GM18499 (cell line): ENCODE results near the gene FUBP3.
"Not testable (repeated sequence)": the region's sequence is repeated elsewhere in the genome, so short reads cannot be mapped to it uniquely, and the experiment has no call there.

ENCODE experiments used
- ATAC-seq: cut with Tn5 transposase; IDR thresholded peaks from one replicate; pipeline ENCODE4 v1.9.1; 2021; ENCODE audit warnings: moderate number of reproducible peaks; ENCODE audit not compliant: insufficient read depth, unreplicated experiment

The FUBP3 gene

DNA sequence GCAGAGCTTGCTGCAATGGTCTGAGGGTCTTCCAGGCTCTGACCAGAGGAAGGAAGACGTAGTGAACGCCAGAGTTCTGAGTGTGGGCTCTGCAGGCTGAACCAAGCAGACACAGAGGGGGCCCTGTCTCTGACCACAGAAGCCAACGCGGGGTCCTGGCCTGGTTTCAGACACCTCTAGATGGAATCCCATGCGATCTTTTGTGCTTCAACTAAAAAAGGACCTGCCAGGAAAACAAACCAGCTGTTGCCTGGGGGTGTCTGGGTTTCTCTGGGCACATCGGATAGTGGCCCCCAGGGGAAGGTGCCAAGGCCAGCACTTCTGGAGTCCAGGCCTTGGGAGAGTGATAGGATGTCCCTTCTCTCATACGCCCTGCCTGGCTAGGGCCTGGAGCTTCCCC lies 97.9 kb downstream of the FUBP3 start:
- ATAC-seq: no peak

GRCh38 chr9:130680836-130681768 lies 101.7 kb downstream of the FUBP3 start:
- no peak for ATAC-seq

DNA sequence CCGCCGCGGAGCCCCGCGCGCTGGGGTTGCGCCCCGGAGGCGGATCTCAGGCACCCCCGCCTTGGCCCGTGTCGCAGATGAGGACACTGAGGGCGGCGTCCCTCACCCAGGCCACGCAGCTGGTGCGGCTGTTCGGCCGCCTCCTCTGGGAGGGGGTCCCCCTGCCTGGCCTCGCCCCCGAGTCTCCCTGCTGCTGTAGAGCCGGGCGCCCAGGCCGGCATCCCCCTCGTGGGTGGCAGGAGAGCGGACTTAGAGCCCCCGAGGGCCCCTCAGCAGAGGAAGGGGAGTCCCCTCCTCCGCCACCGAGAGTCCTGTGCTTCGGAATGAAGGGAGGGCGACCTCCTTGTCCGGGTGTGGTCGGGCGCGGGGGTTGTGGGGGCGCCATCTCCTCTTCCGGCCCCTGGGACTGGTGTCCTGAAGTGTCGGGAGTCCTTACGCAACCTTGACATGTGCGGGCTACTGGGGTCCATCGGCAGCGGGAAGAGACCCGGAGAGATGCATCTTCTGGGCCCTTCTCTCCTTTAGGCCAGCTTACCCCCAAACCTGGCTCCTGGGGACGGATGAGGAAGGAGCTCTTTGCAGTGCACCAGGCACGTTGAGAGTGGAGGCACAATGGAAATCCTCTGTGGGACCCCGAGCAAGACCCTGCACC lies 102.5 kb downstream of the FUBP3 start:
- no peak for ATAC-seq

DNA sequence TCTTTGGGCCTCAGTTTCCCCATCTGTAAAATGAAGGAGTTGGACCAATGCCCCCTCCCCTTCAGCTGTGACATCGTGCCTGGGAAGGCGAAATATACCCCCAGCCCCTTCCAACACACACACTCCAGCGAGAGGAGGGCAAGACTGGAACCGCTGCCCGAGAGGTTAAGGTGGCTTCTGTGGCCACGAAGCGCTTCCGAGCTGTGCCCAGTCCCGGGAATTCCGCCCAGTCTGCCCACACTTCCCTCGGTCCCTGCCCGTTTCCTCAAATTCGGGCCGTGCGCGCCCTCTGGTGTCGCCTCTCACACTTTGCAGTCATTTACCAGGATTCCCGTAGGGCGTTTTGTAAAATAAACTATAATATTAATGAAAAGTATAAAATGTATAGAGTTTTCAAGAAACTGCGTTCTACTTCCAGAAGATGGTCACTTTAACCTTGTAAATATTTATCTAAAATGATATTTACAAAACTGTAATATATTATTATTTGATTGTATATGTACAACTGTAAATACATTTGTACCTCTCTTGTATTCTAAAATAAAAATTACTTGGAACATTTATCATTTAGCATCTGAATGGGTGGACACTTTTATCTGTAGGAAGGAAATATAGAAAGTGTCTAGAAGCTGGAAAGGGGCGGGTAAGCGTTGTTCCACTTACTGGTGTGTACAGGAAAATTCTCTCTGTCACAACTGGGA lies 103.2 kb downstream of the FUBP3 start:
- ATAC-seq: no peak

- no peak for ATAC-seq
Observed at GRCh38 chr9:130685104-130685503, 105.7 kb downstream of the FUBP3 start.

- not testable (repeated sequence) for ATAC-seq
Observed at GRCh38 chr9:130685945-130686344, 106.6 kb downstream of the FUBP3 start.

- ATAC-seq: no peak
Observed at GRCh38 chr9:130687615-130688014, 108.2 kb downstream of the FUBP3 start.
